Measurements from ENCODE around the gene MYO18B.
"Not testable (repeated sequence)": the region's sequence is repeated elsewhere in the genome, so short reads cannot be mapped to it uniquely, and the experiment has no call there.

The MYO18B gene, protein sequence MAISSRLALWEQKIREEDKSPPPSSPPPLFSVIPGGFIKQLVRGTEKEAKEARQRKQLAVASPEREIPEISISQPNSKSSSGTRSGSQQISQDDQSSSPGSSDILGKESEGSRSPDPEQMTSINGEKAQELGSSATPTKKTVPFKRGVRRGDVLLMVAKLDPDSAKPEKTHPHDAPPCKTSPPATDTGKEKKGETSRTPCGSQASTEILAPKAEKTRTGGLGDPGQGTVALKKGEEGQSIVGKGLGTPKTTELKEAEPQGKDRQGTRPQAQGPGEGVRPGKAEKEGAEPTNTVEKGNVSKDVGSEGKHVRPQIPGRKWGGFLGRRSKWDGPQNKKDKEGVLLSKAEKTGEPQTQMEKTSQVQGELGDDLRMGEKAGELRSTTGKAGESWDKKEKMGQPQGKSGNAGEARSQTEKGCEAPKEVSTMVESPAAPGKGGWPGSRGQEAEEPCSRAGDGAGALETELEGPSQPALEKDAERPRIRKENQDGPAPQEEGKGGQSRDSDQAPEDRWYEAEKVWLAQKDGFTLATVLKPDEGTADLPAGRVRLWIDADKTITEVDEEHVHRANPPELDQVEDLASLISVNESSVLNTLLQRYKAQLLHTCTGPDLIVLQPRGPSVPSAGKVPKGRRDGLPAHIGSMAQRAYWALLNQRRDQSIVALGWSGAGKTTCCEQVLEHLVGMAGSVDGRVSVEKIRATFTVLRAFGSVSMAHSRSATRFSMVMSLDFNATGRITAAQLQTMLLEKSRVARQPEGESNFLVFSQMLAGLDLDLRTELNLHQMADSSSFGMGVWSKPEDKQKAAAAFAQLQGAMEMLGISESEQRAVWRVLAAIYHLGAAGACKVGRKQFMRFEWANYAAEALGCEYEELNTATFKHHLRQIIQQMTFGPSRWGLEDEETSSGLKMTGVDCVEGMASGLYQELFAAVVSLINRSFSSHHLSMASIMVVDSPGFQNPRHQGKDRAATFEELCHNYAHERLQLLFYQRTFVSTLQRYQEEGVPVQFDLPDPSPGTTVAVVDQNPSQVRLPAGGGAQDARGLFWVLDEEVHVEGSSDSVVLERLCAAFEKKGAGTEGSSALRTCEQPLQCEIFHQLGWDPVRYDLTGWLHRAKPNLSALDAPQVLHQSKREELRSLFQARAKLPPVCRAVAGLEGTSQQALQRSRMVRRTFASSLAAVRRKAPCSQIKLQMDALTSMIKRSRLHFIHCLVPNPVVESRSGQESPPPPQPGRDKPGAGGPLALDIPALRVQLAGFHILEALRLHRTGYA (N-terminal part only)

DNA sequence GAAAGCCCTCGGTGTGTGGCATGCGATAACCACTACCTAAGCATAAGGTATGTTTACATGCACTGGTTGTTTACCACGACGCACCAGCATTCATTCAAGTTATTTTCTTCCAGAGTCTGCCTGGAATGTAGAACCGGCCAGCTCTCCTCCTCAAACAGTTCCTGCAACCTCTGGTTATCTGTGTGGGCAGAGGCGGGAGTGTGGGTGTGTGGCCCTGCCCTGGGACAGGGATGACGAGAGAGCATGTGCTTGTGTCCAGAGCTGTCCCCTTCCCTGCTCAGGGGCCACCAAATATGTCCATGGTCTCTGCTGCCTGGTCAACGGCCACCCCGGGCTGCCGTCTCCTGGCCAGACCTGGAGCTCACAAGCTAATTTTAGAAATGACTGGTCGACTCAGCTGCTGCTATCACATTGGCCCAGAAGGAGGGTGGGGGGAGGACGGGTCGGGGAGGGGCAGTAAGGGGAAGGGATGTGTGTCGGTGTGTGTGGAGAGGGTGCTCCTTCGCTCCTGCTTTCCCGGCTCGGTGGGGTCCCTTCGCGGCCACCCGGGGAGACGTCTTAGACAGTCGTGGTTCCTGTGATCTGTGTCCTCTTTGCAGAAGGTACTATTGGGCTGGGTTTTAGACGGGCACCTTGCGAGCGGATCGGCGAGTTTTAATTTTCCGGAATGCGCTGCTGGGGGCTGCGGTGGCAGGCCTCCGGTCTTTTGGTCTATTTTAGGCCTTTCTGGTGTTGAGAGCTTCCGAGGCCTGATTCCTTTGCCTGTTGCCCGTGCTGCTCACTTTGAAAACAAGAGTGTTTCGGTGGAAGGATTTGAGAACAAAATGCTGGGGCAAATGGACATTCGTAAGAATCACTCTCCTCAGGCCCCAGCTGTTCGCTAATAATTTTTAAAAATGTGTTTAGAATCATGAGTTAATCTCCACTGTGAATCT lies at the start of gene MYO18B:
Gene MYO18B, plus strand, starts transcription at position 497 of the 935 bp plus-strand sequence. CDS start 18,905 bp downstream, outside the sequence.
- DNase-seq (ENCODE audit: low read depth) = no peak

DNA sequence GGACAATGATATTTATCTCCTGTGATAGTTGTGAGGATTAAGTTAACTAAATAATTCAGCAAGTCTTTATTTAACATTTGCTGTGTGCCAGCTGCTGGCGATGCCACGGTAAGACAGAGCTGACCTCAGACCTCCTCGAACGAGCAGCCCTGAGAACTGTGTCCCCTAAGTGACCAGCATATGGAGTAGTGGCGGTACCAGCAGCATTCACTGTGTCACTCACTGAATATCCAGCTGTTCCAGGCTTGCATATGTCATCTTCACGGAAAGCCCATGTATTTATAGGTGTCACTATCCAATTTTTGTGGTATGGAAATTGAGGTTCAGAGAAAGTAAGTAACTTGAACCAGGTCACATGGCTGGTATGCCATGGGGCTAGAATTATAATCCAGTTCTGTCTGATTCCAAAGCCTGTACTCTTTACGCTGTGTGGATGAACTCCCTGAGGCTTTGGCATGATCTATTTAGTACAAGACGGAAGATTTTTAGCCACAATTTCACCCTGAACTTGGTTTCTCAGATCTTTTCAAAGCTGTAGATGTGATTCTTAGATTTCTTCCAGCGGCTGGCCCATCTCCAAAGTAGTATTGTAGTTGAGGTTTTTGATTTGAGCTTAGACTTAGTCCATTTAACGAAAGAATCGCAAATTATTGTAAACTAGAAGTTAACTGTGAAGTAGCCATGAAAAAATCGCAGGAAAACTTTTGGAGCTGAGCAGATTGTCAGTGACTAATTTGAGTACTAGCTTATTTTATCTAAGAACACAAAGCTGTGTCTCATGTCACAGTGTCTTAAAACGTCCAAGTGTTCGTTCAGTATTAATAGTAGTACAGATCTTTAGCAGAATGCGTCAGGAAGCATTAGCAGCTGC lies 49.4 kb upstream of the MYO18B start:
- no peak for DNase-seq (ENCODE audit: low read depth)

DNA sequence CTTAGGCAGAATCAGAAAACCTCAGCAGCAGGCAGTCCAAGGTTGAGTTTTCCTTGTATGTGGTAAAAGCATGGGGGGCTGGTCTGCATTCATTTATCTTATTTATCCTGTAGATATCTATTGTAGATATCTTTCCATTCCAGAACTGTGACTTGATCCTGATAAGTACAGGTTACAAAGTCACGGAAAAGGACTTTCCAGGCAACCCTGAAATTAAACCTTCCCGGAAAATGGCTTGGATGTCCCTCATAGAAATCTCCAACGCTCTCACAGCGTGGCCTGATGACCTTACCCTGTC lies 48.8 kb upstream of the MYO18B start:
- DNase-seq (ENCODE audit: low read depth) = no peak

- no peak for DNase-seq (ENCODE audit: low read depth)
Measured at GRCh38 chr22:25694196-25694907, 47.6 kb upstream of the MYO18B start.

- no peak for DNase-seq (ENCODE audit: low read depth)
Measured at GRCh38 chr22:25695146-25695545, 46.8 kb upstream of the MYO18B start.

DNA sequence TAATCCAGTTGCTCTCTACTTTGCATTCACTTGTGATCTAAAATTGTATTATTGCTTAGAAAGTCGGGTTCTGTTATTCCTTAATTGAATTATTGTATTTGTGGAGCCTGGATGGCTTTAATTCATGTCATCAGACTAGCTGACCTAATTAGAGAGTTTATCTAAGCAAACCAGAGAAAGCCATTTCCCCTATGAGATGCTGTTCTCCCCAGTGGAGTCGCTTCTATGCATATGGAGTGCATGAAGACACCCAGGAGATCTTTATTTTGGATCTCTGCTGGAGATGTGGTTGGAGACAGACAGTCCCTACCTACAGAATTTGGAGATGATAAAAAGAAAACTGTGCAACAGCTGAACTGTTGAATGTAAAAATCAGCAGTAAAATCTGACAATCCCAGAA lies 45.2 kb upstream of the MYO18B start:
- no peak for DNase-seq (ENCODE audit: low read depth)

DNA sequence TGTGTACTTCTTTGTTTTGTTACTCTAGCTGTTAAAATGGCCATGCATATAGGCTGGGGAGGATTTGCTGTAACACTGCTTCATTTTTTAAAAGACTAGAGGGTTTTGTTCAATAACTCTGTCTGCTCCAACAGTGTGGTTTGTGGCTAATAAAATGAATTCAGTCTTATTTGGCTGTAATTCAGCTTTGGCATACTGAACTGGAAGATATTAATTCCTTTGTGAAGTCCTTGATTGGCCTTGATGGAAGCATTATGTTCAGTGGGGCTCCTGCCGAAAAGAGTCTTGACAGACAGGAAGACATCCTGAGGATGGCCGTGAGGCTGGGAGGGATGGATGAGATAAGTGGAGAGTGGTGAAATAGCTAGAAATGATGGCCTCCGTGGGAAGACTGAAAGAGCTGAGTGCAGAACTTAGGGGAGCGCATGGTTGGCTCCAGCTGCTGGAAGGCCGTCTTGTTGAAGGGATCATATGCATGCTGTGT lies 44.8 kb upstream of the MYO18B start:
- no peak for DNase-seq (ENCODE audit: low read depth)

- DNase-seq (ENCODE audit: low read depth) = no peak
Measured at GRCh38 chr22:25697978-25698377, 44.0 kb upstream of the MYO18B start.

DNA sequence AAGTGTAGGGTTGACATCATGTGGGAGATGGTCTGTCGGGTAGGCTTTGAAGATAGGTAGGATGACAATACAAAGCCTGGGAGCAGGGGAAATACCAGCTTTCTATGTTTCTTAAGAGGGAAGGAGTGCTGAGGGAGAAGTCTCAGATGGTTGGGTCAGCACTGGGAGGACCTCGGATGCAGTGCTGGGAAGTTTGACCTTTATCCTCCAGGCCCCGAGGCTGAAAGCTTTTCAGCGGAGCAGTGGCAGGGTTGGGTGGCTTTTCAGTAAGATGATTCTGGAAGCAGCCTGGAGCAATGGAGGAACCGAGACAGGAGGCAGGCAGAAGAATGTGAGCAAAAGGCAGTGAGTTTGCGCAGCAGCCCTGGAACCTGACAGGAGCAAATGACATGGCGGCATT lies 43.5 kb upstream of the MYO18B start:
- DNase-seq (ENCODE audit: low read depth) = no peak

- no peak for DNase-seq (ENCODE audit: low read depth)
Measured at GRCh38 chr22:25698978-25699377, 43.0 kb upstream of the MYO18B start.

DNA sequence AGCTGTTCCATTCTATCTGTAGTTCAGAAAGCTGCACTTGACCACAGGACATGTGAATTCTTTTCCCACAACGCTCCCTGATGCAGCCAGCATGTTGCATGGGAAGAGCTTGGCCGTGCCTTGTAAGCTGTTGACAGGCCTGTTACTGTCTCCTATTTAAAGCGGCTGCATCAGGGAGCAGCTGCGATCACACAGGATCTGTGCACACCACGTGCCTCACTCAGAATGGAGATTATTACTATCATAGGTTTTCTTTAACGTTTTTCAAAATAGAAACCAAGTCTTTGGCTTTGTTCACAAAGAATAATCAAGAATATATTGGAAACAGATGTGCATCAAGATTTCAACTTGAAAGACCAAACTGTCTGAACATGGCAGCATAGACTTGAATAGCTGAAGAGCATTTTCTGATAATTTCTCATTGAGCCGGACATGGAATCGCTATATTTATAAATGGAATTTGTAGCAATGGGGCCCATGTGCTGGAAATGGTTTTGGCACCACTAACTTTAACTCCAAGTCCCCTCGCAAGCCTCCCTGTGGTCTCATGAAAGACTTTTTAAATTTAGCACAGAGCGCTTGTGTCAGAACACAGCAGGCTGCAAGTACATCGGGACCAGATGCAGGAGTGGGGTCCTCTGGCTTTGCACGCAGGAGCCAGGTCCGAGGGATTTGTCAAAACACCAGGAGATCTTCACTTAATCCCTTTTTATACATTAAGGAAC lies 40.8 kb upstream of the MYO18B start:
- no peak for DNase-seq (ENCODE audit: low read depth)

DNA sequence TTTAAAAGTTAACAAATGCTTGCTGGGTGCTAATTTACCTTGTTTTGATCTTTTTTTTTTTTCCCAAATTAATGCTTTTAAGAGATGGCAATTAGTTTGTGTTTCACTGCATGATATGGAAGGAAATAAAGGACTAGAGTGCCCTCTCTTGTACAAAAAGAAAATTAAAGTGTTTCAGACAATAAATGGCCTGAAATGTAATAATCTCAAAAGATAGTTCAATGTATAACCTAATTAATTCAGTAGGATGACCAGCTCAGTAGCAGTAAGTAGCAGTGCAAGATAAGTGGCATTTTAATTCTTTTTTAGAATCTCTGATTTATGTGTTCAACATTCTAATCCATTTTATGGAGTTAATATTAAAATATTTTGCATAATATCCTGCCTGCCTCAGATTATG lies 39.9 kb upstream of the MYO18B start:
- DNase-seq (ENCODE audit: low read depth) = no peak

GRCh38 chr22:25702571-25703167 lies 39.3 kb upstream of the MYO18B start:
- DNase-seq (ENCODE audit: low read depth) = no peak

- DNase-seq (ENCODE audit: low read depth) = no peak
Measured at GRCh38 chr22:25704701-25705100, 37.3 kb upstream of the MYO18B start.

GRCh38 chr22:25706197-25706596 lies 35.8 kb upstream of the MYO18B start:
- DNase-seq (ENCODE audit: low read depth) = no peak

DNA sequence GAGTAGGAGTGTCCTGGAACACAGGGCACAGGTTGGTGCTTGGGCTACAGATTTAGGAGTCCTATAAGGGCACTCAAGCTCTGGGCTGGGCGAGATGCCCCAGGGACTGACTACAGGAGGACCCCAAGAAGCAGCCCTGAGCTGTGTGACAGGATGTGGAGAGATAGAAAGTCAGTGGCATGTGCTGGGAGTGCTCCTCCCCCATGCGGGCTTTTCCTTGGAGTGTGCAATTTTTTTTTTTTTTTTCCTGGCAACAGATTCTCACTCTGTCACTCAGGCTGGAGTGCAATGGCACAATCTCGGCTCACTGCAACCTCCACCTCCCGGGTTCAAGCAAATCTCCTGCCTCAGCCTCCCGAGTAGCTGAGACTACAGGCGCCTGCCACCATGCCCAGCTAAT lies 33.6 kb upstream of the MYO18B start:
- DNase-seq (ENCODE audit: low read depth) = not testable (repeated sequence)

DNA sequence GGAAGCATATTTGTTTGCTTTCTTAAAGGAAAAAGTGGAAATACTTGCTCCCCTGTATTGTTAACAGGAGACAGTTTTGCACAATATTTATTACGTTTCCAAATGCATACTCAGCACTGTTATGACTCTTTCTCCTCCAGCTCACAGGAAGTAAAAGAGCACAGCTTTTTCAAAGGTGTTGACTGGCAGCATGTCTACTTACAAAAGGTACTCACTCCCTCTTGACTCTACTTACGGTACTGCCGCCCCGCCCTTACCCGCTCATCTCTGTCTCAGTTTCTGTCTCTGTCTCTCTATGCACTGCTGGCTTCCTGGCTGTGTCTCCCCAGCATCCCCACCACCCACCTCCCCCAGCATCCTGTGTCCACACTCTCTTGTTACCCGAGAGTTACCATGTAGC lies 32.2 kb upstream of the MYO18B start:
- no peak for DNase-seq (ENCODE audit: low read depth)

DNA sequence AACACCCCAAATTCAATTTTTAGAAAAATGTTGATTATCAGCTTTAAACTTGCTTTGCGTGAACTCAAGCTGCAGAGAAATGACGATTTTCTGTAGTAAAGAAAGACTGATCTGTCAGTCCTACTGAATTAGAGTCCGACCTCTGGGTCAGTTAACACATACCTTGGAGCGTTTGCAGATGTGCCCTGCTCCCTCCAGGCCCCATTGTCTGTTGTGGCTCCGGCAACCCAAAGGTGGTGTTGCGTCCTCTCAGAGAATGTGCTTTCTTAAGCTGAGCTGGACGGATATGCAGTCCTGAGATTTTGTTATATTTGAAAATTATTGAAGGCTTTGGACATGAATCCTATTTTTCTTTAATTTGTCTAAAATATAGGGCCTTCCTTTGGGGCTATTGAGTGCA lies 31.5 kb upstream of the MYO18B start:
- no peak for DNase-seq (ENCODE audit: low read depth)

DNA sequence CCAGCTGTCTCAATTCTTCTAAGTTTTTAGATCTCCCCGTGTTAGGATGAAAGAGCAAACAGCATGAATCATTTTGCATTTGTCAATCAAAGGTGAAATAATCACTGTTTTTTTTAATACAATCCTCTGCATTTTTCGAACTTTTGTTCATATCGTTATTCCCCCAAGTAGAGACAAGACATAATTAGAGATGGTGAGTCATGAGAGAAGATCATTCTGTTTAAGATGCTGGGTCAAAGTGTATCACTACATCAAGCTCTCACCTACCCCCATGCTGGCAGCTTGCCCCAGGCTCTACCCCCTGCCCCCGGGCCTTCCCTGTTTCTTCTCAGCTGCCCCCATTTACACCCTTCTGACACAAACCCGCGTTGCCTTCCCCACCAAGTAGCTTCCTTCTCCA lies 30.5 kb upstream of the MYO18B start:
- DNase-seq (ENCODE audit: low read depth) = no peak

All from activated T-cell treated with anti-CD3 and anti-CD28 coated beads for 1 hour (primary cell).